ENCODE measurements around the gene MON1B.

Gene MON1B

GRCh38 chr16:77213542-77214106 is 22.6 kb downstream of the MON1B start:
- Mint-ChIP-seq H3K27ac (no peak overlapping the region), H3K9me3 (no peaks in the 10 kb centered on the region), H3K27me3 (ENCODE audit: low read depth) (peaks cover 4% of the 10 kb centered on the region), H3K4me1 (peaks cover 7% of the 10 kb centered on the region), H3K36me3 (ENCODE audit: low read depth) (no peaks in the 10 kb centered on the region), H3K4me3 (peak overlapping the region; percentile 77 to 89 (median 80))
- no peak for TF ChIP-seq CTCF (IDR thresholded peaks at IDR 0.05; ENCODE audit: unreplicated experiment in 3 of 3)

- TF ChIP-seq CTCF (IDR thresholded peaks at IDR 0.05; ENCODE audit: unreplicated experiment in 3 of 3) = no peak
- no peak overlapping the region for H3K27ac Mint-ChIP-seq
- H3K9me3 Mint-ChIP-seq = no peaks in the 10 kb centered on the region
- H3K36me3 Mint-ChIP-seq (ENCODE audit: low read depth) = no peaks in the 10 kb centered on the region
- H3K4me3 Mint-ChIP-seq = peak overlapping the region; percentile 8 to 89 (median 77)
- H3K27me3 Mint-ChIP-seq (ENCODE audit: low read depth) = peaks cover 4% of the 10 kb centered on the region
- H3K4me1 Mint-ChIP-seq = peaks cover 7% of the 10 kb centered on the region
These were observed 23.6 kb downstream of the MON1B start for GRCh38 chr16:77214411-77215138.

- Mint-ChIP-seq H3K4me1 (no peaks in the 10 kb centered on the region), H3K36me3 (ENCODE audit: low read depth) (no peaks in the 10 kb centered on the region), H3K27ac (no peak overlapping the region), H3K27me3 (ENCODE audit: low read depth) (peaks cover 6% of the 10 kb centered on the region), H3K4me3 (no peak overlapping the region), H3K9me3 (no peaks in the 10 kb centered on the region)
- TF ChIP-seq CTCF (IDR thresholded peaks at IDR 0.05; ENCODE audit: unreplicated experiment in 3 of 3) = no peak
These were observed 28.4 kb downstream of the MON1B start for GRCh38 chr16:77219437-77219836.

- Mint-ChIP-seq H3K27ac (no peak overlapping the region), H3K27me3 (ENCODE audit: low read depth) (peaks cover 6% of the 10 kb centered on the region), H3K4me1 (no peaks in the 10 kb centered on the region), H3K36me3 (ENCODE audit: low read depth) (no peaks in the 10 kb centered on the region), H3K9me3 (no peaks in the 10 kb centered on the region), H3K4me3 (no peak overlapping the region)
- no peak for TF ChIP-seq CTCF (IDR thresholded peaks at IDR 0.05; ENCODE audit: unreplicated experiment in 3 of 3)
These were observed 29.4 kb downstream of the MON1B start for GRCh38 chr16:77220427-77220826.

- no peak overlapping the region for H3K27ac Mint-ChIP-seq
- H3K4me3 Mint-ChIP-seq = no peak overlapping the region
- H3K27me3 Mint-ChIP-seq (ENCODE audit: low read depth) = peaks cover 6% of the 10 kb centered on the region
- peaks cover 4% of the 10 kb centered on the region for H3K36me3 Mint-ChIP-seq (ENCODE audit: low read depth)
- no peak for TF ChIP-seq CTCF (IDR thresholded peaks at IDR 0.05; ENCODE audit: unreplicated experiment in 3 of 3)
- H3K9me3 Mint-ChIP-seq = no peaks in the 10 kb centered on the region
- H3K4me1 Mint-ChIP-seq = no peaks in the 10 kb centered on the region
These were observed 30.5 kb downstream of the MON1B start for GRCh38 chr16:77221482-77221881.

- no peak for TF ChIP-seq CTCF (IDR thresholded peaks at IDR 0.05; ENCODE audit: unreplicated experiment in 3 of 3)
These were observed 32.2 kb downstream of the MON1B start for GRCh38 chr16:77223184-77223583.

More at GRCh38 chr16:77223184-77223583, 32.2 kb downstream of the MON1B start:
- H3K27me3 Mint-ChIP-seq (ENCODE audit: low read depth) = peaks cover 6% of the 10 kb centered on the region
- H3K4me1 Mint-ChIP-seq = no peaks in the 10 kb centered on the region
- H3K36me3 Mint-ChIP-seq (ENCODE audit: low read depth) = peaks cover 4% of the 10 kb centered on the region
- H3K27ac Mint-ChIP-seq = no peak overlapping the region
- no peaks in the 10 kb centered on the region for H3K9me3 Mint-ChIP-seq
- H3K4me3 Mint-ChIP-seq = no peak overlapping the region
